Right lobe of liver (tissue), 4 donors: ENCODE data around the gene PALM3.

ENCODE experiments used
- CTCF ChIP-seq, 4 donors: fragments of 200-600 bp in 3 of 4; fragments of 450-650 bp in 1 of 4; IDR thresholded peaks; one replicate each; pipeline versions ENCODE4 v1.5.1 to v1.8.0; 2016 to 2022; ENCODE audit warnings: antibody characterized with exemption in 4 of 4, mild to moderate bottlenecking in 2 of 4
- POLR2A ChIP-seq: fragments of 450-650 bp; IDR thresholded peaks from one replicate; pipeline ENCODE4 v1.6.1; 2017; ENCODE audit warnings: antibody characterized with exemption, mild to moderate bottlenecking
- donor health status: DM: no; HTN: no; CAD: no.
- donor health status: DM: no; HTN: no; CAD: no.
- donor health status: DM: no; HTN: yes; CAD: no.

- TF ChIP-seq CTCF (IDR thresholded peaks at IDR 0.05) (no peak), POLR2A (no peak)
These were observed 24.2 kb upstream of the PALM3 start for GRCh38 chr19:14086098-14086497.
